H9 (cell line): ENCODE data around the gene MICAL3. TPM values are rescaled to one million over a fixed set of nuclear protein-coding genes. Genes with fewer than 3 reads are reported as not detected.

Experiments
- DNase-seq: peaks from one replicate; pipeline ENCODE4 v3.0.0-alpha.2; 2017
- H2AFZ ChIP-seq: one replicate; pipeline ENCODE4 v1.6.1; 2013; ENCODE audit warnings: mild to moderate bottlenecking, low read length, control low read depth, moderate library complexity
- H2AK5ac ChIP-seq: 2 replicates; pipeline ENCODE4 v1.6.1; 2013; ENCODE audit warnings: low read length, control low read depth, mixed read lengths; ENCODE audit not compliant: insufficient read length
- H2BK120ac ChIP-seq: one replicate; pipeline ENCODE4 v1.6.1; 2013; ENCODE audit warnings: low read depth, mild to moderate bottlenecking, low read length, control low read depth, inconsistent platforms; ENCODE audit not compliant: poor library complexity, severe bottlenecking
- H2BK12ac ChIP-seq: 2 replicates; pipeline ENCODE4 v1.6.1; 2013; ENCODE audit warnings: low read length, control low read depth, mixed read lengths, low read depth; ENCODE audit not compliant: insufficient read length
- H2BK15ac ChIP-seq: 2 replicates; pipeline ENCODE4 v1.6.1; 2013; ENCODE audit warnings: low read depth, low read length, control low read depth
- H2BK20ac ChIP-seq: one replicate; pipeline ENCODE4 v1.6.1; 2013; ENCODE audit warnings: low read depth, mild to moderate bottlenecking, low read length, control low read depth, inconsistent platforms; ENCODE audit not compliant: poor library complexity, severe bottlenecking
- H2BK5ac ChIP-seq: 2 replicates; pipeline ENCODE4 v1.6.1; 2013; ENCODE audit warnings: low read length, control low read depth, mixed read lengths; ENCODE audit not compliant: insufficient read length
- H3K14ac ChIP-seq: 2 replicates; pipeline ENCODE4 v1.6.1; 2013; ENCODE audit warnings: low read length, control low read depth; ENCODE audit not compliant: insufficient read depth
- H3K18ac ChIP-seq: 2 replicates; pipeline ENCODE4 v1.6.1; 2013; ENCODE audit warnings: low read depth, mild to moderate bottlenecking, mixed read lengths, low read length, control low read depth; ENCODE audit not compliant: insufficient read length
- H3K23ac ChIP-seq: 2 replicates; pipeline ENCODE4 v1.6.1; 2013; ENCODE audit warnings: low read length, control low read depth, mixed read lengths, low read depth; ENCODE audit not compliant: insufficient read length
- H3K23me2 ChIP-seq: 2 replicates; pipeline ENCODE4 v1.6.1; 2013; ENCODE audit warnings: low read depth, mild to moderate bottlenecking, mixed read lengths, low read length, control low read depth; ENCODE audit not compliant: insufficient read length, poor library complexity, severe bottlenecking
- H3K27ac ChIP-seq: 2 replicates; pipeline ENCODE4 v1.5.1; 2013; ENCODE audit warnings: low read length, control low read depth, mixed read lengths, low read depth; ENCODE audit not compliant: insufficient read length
- H3K27me3 ChIP-seq: 2 replicates; pipeline ENCODE4 v1.6.1; 2013; ENCODE audit warnings: low read length, control low read depth, inconsistent platforms; ENCODE audit not compliant: insufficient read depth
- H3K4ac ChIP-seq: 2 replicates; pipeline ENCODE4 v1.6.1; 2013; ENCODE audit warnings: low read depth, mild to moderate bottlenecking, control low read depth, inconsistent platforms, low read length, moderate library complexity
- H3K4me1 ChIP-seq: 2 replicates; pipeline ENCODE4 v1.6.1; 2013; ENCODE audit warnings: low read length, control low read depth, inconsistent platforms; ENCODE audit not compliant: insufficient read depth
- H3K4me2 ChIP-seq: 2 replicates; pipeline ENCODE4 v1.6.1; 2013; ENCODE audit warnings: low read length, control low read depth, mixed read lengths; ENCODE audit not compliant: insufficient read length, insufficient read depth
- H3K56ac ChIP-seq: 2 replicates; pipeline ENCODE4 v1.6.1; 2013; ENCODE audit warnings: low read depth, mild to moderate bottlenecking, mixed read lengths, low read length, control low read depth; ENCODE audit not compliant: insufficient read length
- H3K79me1 ChIP-seq: 2 replicates; pipeline ENCODE4 v1.6.1; 2013; ENCODE audit warnings: low read depth, mild to moderate bottlenecking, moderate library complexity, low read length, control low read depth, inconsistent platforms; ENCODE audit not compliant: insufficient read depth, poor library complexity, severe bottlenecking
- H3K79me2 ChIP-seq: 2 replicates; pipeline ENCODE4 v1.6.1; 2013; ENCODE audit warnings: low read length, control low read depth, inconsistent platforms; ENCODE audit not compliant: insufficient read depth
- H3K9ac ChIP-seq: 2 replicates; pipeline ENCODE4 v1.6.1; 2013; ENCODE audit warnings: low read length, control low read depth, mixed read lengths; ENCODE audit not compliant: insufficient read length; ENCODE audit errors: extremely low read depth
- H3K9me3 ChIP-seq: one replicate; pipeline ENCODE4 v1.6.1; 2013; ENCODE audit warnings: low read depth, low read length, inconsistent platforms; ENCODE audit not compliant: control insufficient read depth
- H3T11ph ChIP-seq: one replicate; pipeline ENCODE4 v1.6.1; 2013; ENCODE audit warnings: mild to moderate bottlenecking, low read length, control low read depth, inconsistent platforms
- H4K20me1 ChIP-seq: one replicate; pipeline ENCODE4 v1.6.1; 2013; ENCODE audit not compliant: control insufficient read depth, insufficient read length, insufficient read depth
- H4K5ac ChIP-seq: 2 replicates; pipeline ENCODE4 v1.6.1; 2013; ENCODE audit warnings: low read depth, mild to moderate bottlenecking, mixed read lengths, low read length, control low read depth; ENCODE audit not compliant: insufficient read length
- H4K8ac ChIP-seq: replicated peaks from 2 replicates; pipeline ENCODE4 v1.6.1; 2013; ENCODE audit warnings: low read length, control low read depth, mixed read lengths, low read depth; ENCODE audit not compliant: insufficient read length
- H4K91ac ChIP-seq: 2 replicates; pipeline ENCODE4 v1.6.1; 2013; ENCODE audit warnings: low read depth, mild to moderate bottlenecking, moderate library complexity, mixed read lengths, low read length, control low read depth; ENCODE audit not compliant: insufficient read length
- H3K27ac Mint-ChIP-seq, 3 experiments: 2 replicates in 2 of 3; 3 replicates in 1 of 3; pipeline ENCODE4 v1.8.0; 2020 to 2021; ENCODE audit warnings: mixed read lengths in 3 of 3, mild to moderate bottlenecking in 1 of 3, moderate library complexity in 1 of 3
- H3K27me3 Mint-ChIP-seq: 2 replicates; pipeline ENCODE4 v1.8.0; 2021; ENCODE audit warnings: low read depth, mild to moderate bottlenecking, moderate library complexity, mixed read lengths
- H3K36me3 Mint-ChIP-seq, 3 experiments: 2 replicates in 2 of 3; 3 replicates in 1 of 3; pipeline ENCODE4 v1.8.0; 2020 to 2021; ENCODE audit warnings: low read depth in 3 of 3, mixed read lengths in 3 of 3; ENCODE audit not compliant: insufficient read depth in 1 of 3
- H3K4me1 Mint-ChIP-seq, 2 experiments: 2 replicates each; pipeline ENCODE4 v1.8.0; 2020; ENCODE audit warnings: mixed read lengths in 2 of 2
- H3K4me3 Mint-ChIP-seq, 2 experiments: 2 replicates in 1 of 2; 3 replicates in 1 of 2; pipeline ENCODE4 v1.8.0; 2020 to 2021; ENCODE audit warnings: mild to moderate bottlenecking in 2 of 2, mixed read lengths in 2 of 2, moderate library complexity in 1 of 2
- H3K9me3 Mint-ChIP-seq, 2 experiments: 2 replicates in 1 of 2; 3 replicates in 1 of 2; pipeline ENCODE4 v1.8.0; 2020; ENCODE audit warnings: mild to moderate bottlenecking in 2 of 2, mixed read lengths in 2 of 2, moderate library complexity in 1 of 2
- WGBS: extraction: QIAGEN DNeasy Blood & Tissue Kit; methylation state at CpG from one replicate; pipeline ENCODE4 v1.1.7; 2013; ENCODE audit warnings: missing lambda C conversion rate, low lambda C conversion rate, mixed read lengths; ENCODE audit not compliant: insufficient read length; ENCODE audit errors: extremely low coverage; 5-methylcytosine and 5-hydroxymethylcytosine counted together
- total RNA-seq: library from RNA; stranded (reverse); gene quantifications from 2 replicates; pipeline ENCODE4 v1.2.1, GENCODE V29; 2021
- TF ChIP-seq, protein P1 (sequence below): fragments of 200-600 bp; sonication (generic); conservative IDR thresholded peaks from 3 replicates; pipeline ENCODE4 v1.8.0; 2021; ENCODE audit warnings: antibody characterized with exemption, mild to moderate bottlenecking

The MICAL3 gene
- total RNA-seq, 1 experiment from 2014 or later: 50.2 TPM

DNA sequence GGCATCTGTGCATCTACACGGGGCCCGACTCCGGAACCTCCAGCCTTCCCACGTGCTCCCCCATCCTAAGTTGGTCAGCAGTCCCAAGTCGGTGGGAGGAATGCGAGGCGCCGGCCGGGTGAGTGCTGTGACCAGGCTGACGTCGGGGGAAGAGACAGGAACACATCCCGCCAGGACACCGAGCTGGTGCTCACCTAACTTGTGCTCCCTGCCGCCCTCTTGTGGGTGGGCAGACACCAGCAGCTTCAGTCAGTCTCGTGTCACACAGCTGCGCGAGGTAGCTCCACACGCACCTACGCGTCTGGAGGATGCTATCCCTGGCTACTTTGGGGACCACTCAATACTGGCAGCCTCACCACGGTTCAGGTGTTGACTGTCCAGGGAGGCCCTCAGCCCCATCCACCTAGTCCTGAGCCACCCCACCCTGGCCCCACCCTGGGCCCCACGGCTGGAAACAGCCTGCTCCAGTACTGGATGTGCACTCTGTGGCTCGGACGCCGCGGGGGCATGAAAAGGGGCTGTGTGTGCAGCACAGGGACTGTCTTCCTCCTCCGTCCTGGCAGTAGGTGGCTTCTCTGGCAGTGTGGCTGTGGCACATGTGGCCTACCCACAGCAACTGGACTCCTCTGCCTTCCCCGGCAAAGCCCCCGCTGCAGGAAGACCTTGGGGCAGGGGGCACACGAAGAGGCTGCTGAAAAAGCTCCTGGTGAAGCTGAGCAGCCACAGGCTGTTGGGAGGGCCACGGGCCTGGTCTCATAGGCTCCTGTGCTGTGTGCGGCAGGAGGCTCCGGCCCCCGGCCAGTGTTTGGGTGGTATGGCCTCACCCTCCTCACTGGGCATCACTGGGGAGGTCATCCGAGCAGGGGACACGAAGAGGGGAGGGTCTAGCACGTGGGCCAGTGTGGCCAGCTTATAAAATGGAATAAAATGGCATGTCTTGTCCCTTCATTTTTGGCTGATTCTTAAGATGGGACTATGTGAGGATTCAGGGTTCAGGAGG is 238.9 kb downstream of the MICAL3 start:
- no peak overlapping the region for H2AFZ ChIP-seq
- H3K56ac ChIP-seq: no peak overlapping the region
- H3K4me1 ChIP-seq: no peaks in the 10 kb centered on the region
- H3K18ac ChIP-seq: peak overlapping the region; percentile 20
- H3K79me1 ChIP-seq: no peaks in the 10 kb centered on the region
- no peaks in the 10 kb centered on the region for H3K9me3 Mint-ChIP-seq
- peaks cover 0 to 4% (median 0%) of the 10 kb centered on the region in 3 experiments; a peak in 5 of 7 replicates for H3K36me3 Mint-ChIP-seq
- H4K8ac ChIP-seq: no peak overlapping the region
- WGBS: no CpG with 5 or more reads among the region's 37 CpGs
- no peaks in the 10 kb centered on the region for H3K9me3 ChIP-seq
- no peaks in the 10 kb centered on the region for H3K23me2 ChIP-seq
- H3K4me1 Mint-ChIP-seq: peaks cover 13 to 18% of the 10 kb centered on the region in 2 experiments
- H3K27ac Mint-ChIP-seq: no peak overlapping the region
- H3T11ph ChIP-seq: no peak overlapping the region
- no peak overlapping the region for H3K4me2 ChIP-seq
- no peak overlapping the region for H3K14ac ChIP-seq
- no peak overlapping the region for H2BK15ac ChIP-seq
- H2AK5ac ChIP-seq: no peak overlapping the region
- no peak overlapping the region for H2BK12ac ChIP-seq
- no peak overlapping the region for H3K9ac ChIP-seq
- H3K27me3 Mint-ChIP-seq: no peaks in the 10 kb centered on the region; the same call in 1 of the 2 replicates
- no peak overlapping the region for H2BK20ac ChIP-seq
- H2BK120ac ChIP-seq: no peak overlapping the region
- no peak overlapping the region for H2BK5ac ChIP-seq
- no peak overlapping the region for H3K27ac ChIP-seq
- no peak overlapping the region for H4K91ac ChIP-seq
- H3K23ac ChIP-seq: no peak overlapping the region
- no peaks in the 10 kb centered on the region for H3K27me3 ChIP-seq
- H4K5ac ChIP-seq: no peak overlapping the region
- no peaks in the 10 kb centered on the region for H4K20me1 ChIP-seq
- TF ChIP-seq, protein P1, sequence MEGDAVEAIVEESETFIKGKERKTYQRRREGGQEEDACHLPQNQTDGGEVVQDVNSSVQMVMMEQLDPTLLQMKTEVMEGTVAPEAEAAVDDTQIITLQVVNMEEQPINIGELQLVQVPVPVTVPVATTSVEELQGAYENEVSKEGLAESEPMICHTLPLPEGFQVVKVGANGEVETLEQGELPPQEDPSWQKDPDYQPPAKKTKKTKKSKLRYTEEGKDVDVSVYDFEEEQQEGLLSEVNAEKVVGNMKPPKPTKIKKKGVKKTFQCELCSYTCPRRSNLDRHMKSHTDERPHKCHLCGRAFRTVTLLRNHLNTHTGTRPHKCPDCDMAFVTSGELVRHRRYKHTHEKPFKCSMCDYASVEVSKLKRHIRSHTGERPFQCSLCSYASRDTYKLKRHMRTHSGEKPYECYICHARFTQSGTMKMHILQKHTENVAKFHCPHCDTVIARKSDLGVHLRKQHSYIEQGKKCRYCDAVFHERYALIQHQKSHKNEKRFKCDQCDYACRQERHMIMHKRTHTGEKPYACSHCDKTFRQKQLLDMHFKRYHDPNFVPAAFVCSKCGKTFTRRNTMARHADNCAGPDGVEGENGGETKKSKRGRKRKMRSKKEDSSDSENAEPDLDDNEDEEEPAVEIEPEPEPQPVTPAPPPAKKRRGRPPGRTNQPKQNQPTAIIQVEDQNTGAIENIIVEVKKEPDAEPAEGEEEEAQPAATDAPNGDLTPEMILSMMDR: peak; percentile 88
- H3K4ac ChIP-seq: no peak overlapping the region
- peak; percentile 88 for DNase-seq
- H3K4me3 Mint-ChIP-seq: no peak overlapping the region
- H3K79me2 ChIP-seq: no peaks in the 10 kb centered on the region
